WTC11 (cell line): ENCODE measurements around the gene SEC14L6. TPM values are rescaled to one million over a fixed set of nuclear protein-coding genes. Genes with fewer than 3 reads are reported as not detected.

ENCODE experiments used
- ATAC-seq: fragments of 200-7000 bp; cut with Tn5 transposase; 2 replicates; pipeline ENCODE4 v1.10.0; 2021; ENCODE audit warnings: mild to moderate bottlenecking, moderate library complexity
- CTCF ChIA-PET: fragments of 300-600 bp; sonication (Branson Sonifier 250); formaldehyde crosslinking; loops from one replicate; lab custom pipeline; 2021; ENCODE audit warnings: antibody characterized with exemption; lab: Charles Lee
- POLR2A ChIA-PET: fragments of 350-600 bp; sonication (Branson Sonifier 250); formaldehyde crosslinking; loops from one replicate; lab custom pipeline; 2021; ENCODE audit warnings: antibody characterized with exemption; lab: Charles Lee
- DNase-seq: peaks from one replicate; pipeline ENCODE4 v3.0.0; 2021; ENCODE audit warnings: low spot score
- H3K27ac Mint-ChIP-seq: 2 replicates; pipeline ENCODE4 v1.8.0; 2021; ENCODE audit warnings: mixed read lengths
- H3K27me3 Mint-ChIP-seq: 2 replicates; pipeline ENCODE4 v1.8.0; 2021; ENCODE audit warnings: low read depth, mild to moderate bottlenecking, moderate library complexity, mixed read lengths
- H3K36me3 Mint-ChIP-seq: 2 replicates; pipeline ENCODE4 v1.8.0; 2021; ENCODE audit warnings: mixed read lengths
- H3K4me1 Mint-ChIP-seq: 2 replicates; pipeline ENCODE4 v1.8.0; 2022; ENCODE audit warnings: mixed read lengths
- H3K4me3 Mint-ChIP-seq: 2 replicates; pipeline ENCODE4 v1.8.0; 2021; ENCODE audit warnings: mild to moderate bottlenecking, moderate library complexity, mixed read lengths
- H3K9me3 Mint-ChIP-seq: 2 replicates; pipeline ENCODE4 v1.8.0; 2021; ENCODE audit warnings: mixed read lengths
- CREM ChIP-seq: sonication (generic); formaldehyde crosslinking; IDR thresholded peaks from 2 replicates; pipeline ENCODE4 v1.8.1; 2022; ENCODE audit warnings: mild to moderate bottlenecking, missing genetic modification reagents, moderate library complexity
- GRHL2 ChIP-seq: fragments of 250-450 bp; sonication (Bioruptor Pico); IDR thresholded peaks from 2 replicates; pipeline ENCODE4 v1.8.0; 2022; ENCODE audit warnings: mild to moderate bottlenecking, moderate library complexity; ENCODE audit not compliant: insufficient replicate concordance, severe bottlenecking
- RELA ChIP-seq: sonication (generic); formaldehyde crosslinking; IDR thresholded peaks from 2 replicates; pipeline ENCODE4 v1.8.1; 2022; ENCODE audit warnings: missing genetic modification reagents, mild to moderate bottlenecking, borderline replicate concordance
- TCF7 ChIP-seq: sonication (generic); formaldehyde crosslinking; IDR thresholded peaks from 2 replicates; pipeline ENCODE4 v1.8.0; 2022; ENCODE audit warnings: mild to moderate bottlenecking, low read depth, missing genetic modification reagents, moderate library complexity
- ZNF138 ChIP-seq: sonication (generic); formaldehyde crosslinking; conservative IDR thresholded peaks from 2 replicates; pipeline ENCODE4 v1.8.1; 2022; ENCODE audit warnings: mild to moderate bottlenecking, moderate library complexity, missing genetic modification reagents
- ZNF263 ChIP-seq: sonication (generic); formaldehyde crosslinking; IDR thresholded peaks from 2 replicates; pipeline ENCODE4 v1.8.1; 2022; ENCODE audit warnings: low read depth, mild to moderate bottlenecking, moderate library complexity, missing genetic modification reagents
- ZNF317 ChIP-seq: sonication (generic); formaldehyde crosslinking; IDR thresholded peaks from 2 replicates; pipeline ENCODE4 v1.8.1; 2023; ENCODE audit warnings: low read depth, mild to moderate bottlenecking, moderate library complexity, missing genetic modification reagents, borderline replicate concordance
- ZNF671 ChIP-seq: fragments of 250-450 bp; sonication (Bioruptor Pico); IDR thresholded peaks from 2 replicates; pipeline ENCODE4 v1.8.0; 2021; ENCODE audit warnings: mild to moderate bottlenecking
- total RNA-seq: library from RNA; stranded (reverse); gene quantifications from 3 replicates; pipeline ENCODE4 v1.2.3, GENCODE V29; 2021
- TF ChIP-seq, protein P1 (sequence below): fragments of 250-450 bp; sonication (Bioruptor Pico); IDR thresholded peaks from 2 replicates; pipeline ENCODE4 v1.9.0; 2021; ENCODE audit warnings: moderate library complexity, mild to moderate bottlenecking, inconsistent platforms, borderline replicate concordance
- TF ChIP-seq, protein P2 (sequence below): sonication (generic); formaldehyde crosslinking; IDR thresholded peaks from 2 replicates; pipeline ENCODE4 v1.8.1; 2022; ENCODE audit warnings: missing genetic modification reagents, borderline replicate concordance
- TF ChIP-seq, protein P3 (sequence below): sonication (generic); formaldehyde crosslinking; IDR thresholded peaks from 2 replicates; pipeline ENCODE4 v1.8.0; 2022; ENCODE audit warnings: mild to moderate bottlenecking, missing genetic modification reagents
- TF ChIP-seq, protein P4 (sequence below): fragments of 250-450 bp; sonication (Bioruptor Pico); IDR thresholded peaks from 2 replicates; pipeline ENCODE4 v1.9.0; 2021; ENCODE audit warnings: mild to moderate bottlenecking
- TF ChIP-seq, protein P5 (sequence below): fragments of 250-450 bp; sonication (Bioruptor Pico); IDR thresholded peaks from 2 replicates; pipeline ENCODE4 v1.8.0; 2021; ENCODE audit warnings: mild to moderate bottlenecking
- TF ChIP-seq, protein P6 (sequence below): sonication (generic); formaldehyde crosslinking; IDR thresholded peaks from 2 replicates; pipeline ENCODE4 v1.8.0; 2023; ENCODE audit warnings: missing genetic modification reagents
- TF ChIP-seq, protein P7 (sequence below): sonication (generic); formaldehyde crosslinking; IDR thresholded peaks from 2 replicates; pipeline ENCODE4 v1.8.1; 2022; ENCODE audit warnings: low read depth, missing genetic modification reagents, borderline replicate concordance
- TF ChIP-seq, protein P8 (sequence below): sonication (generic); formaldehyde crosslinking; IDR thresholded peaks from 2 replicates; pipeline ENCODE4 v1.8.0; 2022; ENCODE audit warnings: missing genetic modification reagents
- TF ChIP-seq, protein P9 (sequence below): sonication (generic); formaldehyde crosslinking; IDR thresholded peaks from 2 replicates; pipeline ENCODE4 v1.8.0; 2023; ENCODE audit warnings: mild to moderate bottlenecking, missing genetic modification reagents

Gene SEC14L6
- total RNA-seq, 1 experiment from 2014 or later: 1.6 TPM

DNA sequence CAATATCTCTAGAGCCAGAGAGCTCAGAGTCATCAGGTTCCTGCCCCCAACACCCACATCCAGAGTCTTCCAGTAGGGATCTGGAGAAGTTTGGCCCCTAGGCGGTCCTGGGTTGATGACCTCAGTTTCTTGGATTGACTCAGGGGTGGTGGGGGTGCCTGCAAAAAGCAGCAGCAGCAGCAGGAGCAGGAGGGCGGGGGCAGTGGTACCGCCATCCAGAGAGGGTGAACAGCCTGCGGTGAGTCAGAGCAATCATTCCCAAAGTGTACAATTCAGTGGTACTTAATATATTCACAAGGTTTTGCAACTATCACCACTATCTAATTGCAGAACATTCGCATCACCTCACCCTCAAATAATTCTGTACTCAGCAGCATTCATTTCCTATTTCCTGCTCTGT is 64.8 kb downstream of the SEC14L6 start:
- TF ChIP-seq ZNF263 (CRISPR knock-in tag) (no peak), TCF7 (no peak), RELA (CRISPR knock-in tag) (no peak)
- TF ChIP-seq, protein P1, sequence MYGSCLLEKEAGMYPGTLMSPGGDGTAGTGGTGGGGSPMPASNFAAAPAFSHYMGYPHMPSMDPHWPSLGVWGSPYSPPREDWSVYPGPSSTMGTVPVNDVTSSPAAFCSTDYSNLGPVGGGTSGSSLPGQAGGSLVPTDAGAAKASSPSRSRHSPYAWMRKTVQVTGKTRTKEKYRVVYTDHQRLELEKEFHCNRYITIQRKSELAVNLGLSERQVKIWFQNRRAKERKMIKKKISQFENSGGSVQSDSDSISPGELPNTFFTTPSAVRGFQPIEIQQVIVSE (CRISPR knock-in tag): no peak
- TF ChIP-seq, protein P2, sequence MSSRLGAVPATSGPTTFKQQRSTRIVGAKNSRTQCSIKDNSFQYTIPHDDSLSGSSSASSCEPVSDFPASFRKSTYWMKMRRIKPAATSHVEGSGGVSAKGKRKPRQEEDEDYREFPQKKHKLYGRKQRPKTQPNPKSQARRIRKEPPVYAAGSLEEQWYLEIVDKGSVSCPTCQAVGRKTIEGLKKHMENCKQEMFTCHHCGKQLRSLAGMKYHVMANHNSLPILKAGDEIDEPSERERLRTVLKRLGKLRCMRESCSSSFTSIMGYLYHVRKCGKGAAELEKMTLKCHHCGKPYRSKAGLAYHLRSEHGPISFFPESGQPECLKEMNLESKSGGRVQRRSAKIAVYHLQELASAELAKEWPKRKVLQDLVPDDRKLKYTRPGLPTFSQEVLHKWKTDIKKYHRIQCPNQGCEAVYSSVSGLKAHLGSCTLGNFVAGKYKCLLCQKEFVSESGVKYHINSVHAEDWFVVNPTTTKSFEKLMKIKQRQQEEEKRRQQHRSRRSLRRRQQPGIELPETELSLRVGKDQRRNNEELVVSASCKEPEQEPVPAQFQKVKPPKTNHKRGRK (CRISPR knock-in tag): no peak
- TF ChIP-seq, protein P3, sequence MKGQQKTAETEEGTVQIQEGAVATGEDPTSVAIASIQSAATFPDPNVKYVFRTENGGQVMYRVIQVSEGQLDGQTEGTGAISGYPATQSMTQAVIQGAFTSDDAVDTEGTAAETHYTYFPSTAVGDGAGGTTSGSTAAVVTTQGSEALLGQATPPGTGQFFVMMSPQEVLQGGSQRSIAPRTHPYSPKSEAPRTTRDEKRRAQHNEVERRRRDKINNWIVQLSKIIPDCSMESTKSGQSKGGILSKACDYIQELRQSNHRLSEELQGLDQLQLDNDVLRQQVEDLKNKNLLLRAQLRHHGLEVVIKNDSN (CRISPR knock-in tag): no peak
- POLR2A ChIA-PET: no interaction called here
- ATAC-seq (no peak), DNase-seq (no peak)
- Mint-ChIP-seq H3K27me3 (peaks cover 5% of the 10 kb centered on the region; the same call in 1 of the 2 replicates), H3K9me3 (no peaks in the 10 kb centered on the region), H3K4me3 (no peak overlapping the region), H3K27ac (no peak overlapping the region), H3K36me3 (no peaks in the 10 kb centered on the region), H3K4me1 (no peaks in the 10 kb centered on the region)
- CTCF ChIA-PET: no interaction called here

DNA sequence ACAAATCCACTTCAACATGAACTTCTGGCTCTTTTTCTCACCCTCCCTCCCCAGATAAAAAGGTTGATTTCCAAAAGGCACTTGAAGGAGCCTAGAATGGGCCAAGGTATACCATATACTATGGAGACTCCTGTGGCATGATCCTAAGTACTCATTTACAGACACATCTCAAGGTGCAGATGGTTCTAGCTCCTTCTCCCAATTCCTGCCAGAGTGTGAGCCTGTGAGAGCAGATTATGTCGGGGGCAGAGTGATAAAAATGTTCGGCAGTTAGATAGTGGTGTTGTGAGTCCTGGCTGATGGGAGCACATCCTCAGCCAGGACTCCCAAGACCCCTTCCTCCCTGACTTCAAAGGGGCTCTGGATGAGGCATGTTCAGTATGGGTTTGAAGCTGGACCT is 66.6 kb downstream of the SEC14L6 start:
- Mint-ChIP-seq H3K36me3 (no peaks in the 10 kb centered on the region), H3K27me3 (peaks cover 5% of the 10 kb centered on the region; the same call in 1 of the 2 replicates), H3K4me3 (no peak overlapping the region), H3K27ac (no peak overlapping the region), H3K4me1 (peaks cover 5% of the 10 kb centered on the region), H3K9me3 (no peaks in the 10 kb centered on the region)
- ChIA-PET CTCF (interaction anchor here (1.2 to 2.3 kb wide), 2 partner anchors 35 to 192 kb away, joined by 5 to 9 read pairs; no protein-coding TSS in a partner anchor), POLR2A (interaction anchor here (0.6 kb wide), 1 partner anchor 33 kb away, joined by 6 read pairs; no protein-coding TSS in a partner anchor)
- ATAC-seq: no peak
- no peak for DNase-seq
- TF ChIP-seq, protein P4, sequence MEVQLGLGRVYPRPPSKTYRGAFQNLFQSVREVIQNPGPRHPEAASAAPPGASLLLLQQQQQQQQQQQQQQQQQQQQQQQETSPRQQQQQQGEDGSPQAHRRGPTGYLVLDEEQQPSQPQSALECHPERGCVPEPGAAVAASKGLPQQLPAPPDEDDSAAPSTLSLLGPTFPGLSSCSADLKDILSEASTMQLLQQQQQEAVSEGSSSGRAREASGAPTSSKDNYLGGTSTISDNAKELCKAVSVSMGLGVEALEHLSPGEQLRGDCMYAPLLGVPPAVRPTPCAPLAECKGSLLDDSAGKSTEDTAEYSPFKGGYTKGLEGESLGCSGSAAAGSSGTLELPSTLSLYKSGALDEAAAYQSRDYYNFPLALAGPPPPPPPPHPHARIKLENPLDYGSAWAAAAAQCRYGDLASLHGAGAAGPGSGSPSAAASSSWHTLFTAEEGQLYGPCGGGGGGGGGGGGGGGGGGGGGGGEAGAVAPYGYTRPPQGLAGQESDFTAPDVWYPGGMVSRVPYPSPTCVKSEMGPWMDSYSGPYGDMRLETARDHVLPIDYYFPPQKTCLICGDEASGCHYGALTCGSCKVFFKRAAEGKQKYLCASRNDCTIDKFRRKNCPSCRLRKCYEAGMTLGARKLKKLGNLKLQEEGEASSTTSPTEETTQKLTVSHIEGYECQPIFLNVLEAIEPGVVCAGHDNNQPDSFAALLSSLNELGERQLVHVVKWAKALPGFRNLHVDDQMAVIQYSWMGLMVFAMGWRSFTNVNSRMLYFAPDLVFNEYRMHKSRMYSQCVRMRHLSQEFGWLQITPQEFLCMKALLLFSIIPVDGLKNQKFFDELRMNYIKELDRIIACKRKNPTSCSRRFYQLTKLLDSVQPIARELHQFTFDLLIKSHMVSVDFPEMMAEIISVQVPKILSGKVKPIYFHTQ (CRISPR knock-in tag): no peak
- TF ChIP-seq, protein P5, sequence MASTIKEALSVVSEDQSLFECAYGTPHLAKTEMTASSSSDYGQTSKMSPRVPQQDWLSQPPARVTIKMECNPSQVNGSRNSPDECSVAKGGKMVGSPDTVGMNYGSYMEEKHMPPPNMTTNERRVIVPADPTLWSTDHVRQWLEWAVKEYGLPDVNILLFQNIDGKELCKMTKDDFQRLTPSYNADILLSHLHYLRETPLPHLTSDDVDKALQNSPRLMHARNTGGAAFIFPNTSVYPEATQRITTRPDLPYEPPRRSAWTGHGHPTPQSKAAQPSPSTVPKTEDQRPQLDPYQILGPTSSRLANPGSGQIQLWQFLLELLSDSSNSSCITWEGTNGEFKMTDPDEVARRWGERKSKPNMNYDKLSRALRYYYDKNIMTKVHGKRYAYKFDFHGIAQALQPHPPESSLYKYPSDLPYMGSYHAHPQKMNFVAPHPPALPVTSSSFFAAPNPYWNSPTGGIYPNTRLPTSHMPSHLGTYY (CRISPR knock-in tag): no peak
- TF ChIP-seq ZNF263 (CRISPR knock-in tag): no peak
- TF ChIP-seq CREM (CRISPR knock-in tag): no peak
- TF ChIP-seq, protein P6, sequence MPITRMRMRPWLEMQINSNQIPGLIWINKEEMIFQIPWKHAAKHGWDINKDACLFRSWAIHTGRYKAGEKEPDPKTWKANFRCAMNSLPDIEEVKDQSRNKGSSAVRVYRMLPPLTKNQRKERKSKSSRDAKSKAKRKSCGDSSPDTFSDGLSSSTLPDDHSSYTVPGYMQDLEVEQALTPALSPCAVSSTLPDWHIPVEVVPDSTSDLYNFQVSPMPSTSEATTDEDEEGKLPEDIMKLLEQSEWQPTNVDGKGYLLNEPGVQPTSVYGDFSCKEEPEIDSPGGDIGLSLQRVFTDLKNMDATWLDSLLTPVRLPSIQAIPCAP: no peak
- no peak for TF ChIP-seq ZNF317
- TF ChIP-seq GRHL2 (CRISPR knock-in tag): no peak
- TF ChIP-seq ZNF138 (CRISPR knock-in tag): no peak
- TF ChIP-seq, protein P7, sequence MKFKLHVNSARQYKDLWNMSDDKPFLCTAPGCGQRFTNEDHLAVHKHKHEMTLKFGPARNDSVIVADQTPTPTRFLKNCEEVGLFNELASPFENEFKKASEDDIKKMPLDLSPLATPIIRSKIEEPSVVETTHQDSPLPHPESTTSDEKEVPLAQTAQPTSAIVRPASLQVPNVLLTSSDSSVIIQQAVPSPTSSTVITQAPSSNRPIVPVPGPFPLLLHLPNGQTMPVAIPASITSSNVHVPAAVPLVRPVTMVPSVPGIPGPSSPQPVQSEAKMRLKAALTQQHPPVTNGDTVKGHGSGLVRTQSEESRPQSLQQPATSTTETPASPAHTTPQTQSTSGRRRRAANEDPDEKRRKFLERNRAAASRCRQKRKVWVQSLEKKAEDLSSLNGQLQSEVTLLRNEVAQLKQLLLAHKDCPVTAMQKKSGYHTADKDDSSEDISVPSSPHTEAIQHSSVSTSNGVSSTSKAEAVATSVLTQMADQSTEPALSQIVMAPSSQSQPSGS (CRISPR knock-in tag): no peak
- TF ChIP-seq, protein P8, sequence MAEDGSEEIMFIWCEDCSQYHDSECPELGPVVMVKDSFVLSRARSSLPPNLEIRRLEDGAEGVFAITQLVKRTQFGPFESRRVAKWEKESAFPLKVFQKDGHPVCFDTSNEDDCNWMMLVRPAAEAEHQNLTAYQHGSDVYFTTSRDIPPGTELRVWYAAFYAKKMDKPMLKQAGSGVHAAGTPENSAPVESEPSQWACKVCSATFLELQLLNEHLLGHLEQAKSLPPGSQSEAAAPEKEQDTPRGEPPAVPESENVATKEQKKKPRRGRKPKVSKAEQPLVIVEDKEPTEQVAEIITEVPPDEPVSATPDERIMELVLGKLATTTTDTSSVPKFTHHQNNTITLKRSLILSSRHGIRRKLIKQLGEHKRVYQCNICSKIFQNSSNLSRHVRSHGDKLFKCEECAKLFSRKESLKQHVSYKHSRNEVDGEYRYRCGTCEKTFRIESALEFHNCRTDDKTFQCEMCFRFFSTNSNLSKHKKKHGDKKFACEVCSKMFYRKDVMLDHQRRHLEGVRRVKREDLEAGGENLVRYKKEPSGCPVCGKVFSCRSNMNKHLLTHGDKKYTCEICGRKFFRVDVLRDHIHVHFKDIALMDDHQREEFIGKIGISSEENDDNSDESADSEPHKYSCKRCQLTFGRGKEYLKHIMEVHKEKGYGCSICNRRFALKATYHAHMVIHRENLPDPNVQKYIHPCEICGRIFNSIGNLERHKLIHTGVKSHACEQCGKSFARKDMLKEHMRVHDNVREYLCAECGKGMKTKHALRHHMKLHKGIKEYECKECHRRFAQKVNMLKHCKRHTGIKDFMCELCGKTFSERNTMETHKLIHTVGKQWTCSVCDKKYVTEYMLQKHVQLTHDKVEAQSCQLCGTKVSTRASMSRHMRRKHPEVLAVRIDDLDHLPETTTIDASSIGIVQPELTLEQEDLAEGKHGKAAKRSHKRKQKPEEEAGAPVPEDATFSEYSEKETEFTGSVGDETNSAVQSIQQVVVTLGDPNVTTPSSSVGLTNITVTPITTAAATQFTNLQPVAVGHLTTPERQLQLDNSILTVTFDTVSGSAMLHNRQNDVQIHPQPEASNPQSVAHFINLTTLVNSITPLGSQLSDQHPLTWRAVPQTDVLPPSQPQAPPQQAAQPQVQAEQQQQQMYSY: no peak
- no peak for TF ChIP-seq TCF7
- TF ChIP-seq, protein P9, sequence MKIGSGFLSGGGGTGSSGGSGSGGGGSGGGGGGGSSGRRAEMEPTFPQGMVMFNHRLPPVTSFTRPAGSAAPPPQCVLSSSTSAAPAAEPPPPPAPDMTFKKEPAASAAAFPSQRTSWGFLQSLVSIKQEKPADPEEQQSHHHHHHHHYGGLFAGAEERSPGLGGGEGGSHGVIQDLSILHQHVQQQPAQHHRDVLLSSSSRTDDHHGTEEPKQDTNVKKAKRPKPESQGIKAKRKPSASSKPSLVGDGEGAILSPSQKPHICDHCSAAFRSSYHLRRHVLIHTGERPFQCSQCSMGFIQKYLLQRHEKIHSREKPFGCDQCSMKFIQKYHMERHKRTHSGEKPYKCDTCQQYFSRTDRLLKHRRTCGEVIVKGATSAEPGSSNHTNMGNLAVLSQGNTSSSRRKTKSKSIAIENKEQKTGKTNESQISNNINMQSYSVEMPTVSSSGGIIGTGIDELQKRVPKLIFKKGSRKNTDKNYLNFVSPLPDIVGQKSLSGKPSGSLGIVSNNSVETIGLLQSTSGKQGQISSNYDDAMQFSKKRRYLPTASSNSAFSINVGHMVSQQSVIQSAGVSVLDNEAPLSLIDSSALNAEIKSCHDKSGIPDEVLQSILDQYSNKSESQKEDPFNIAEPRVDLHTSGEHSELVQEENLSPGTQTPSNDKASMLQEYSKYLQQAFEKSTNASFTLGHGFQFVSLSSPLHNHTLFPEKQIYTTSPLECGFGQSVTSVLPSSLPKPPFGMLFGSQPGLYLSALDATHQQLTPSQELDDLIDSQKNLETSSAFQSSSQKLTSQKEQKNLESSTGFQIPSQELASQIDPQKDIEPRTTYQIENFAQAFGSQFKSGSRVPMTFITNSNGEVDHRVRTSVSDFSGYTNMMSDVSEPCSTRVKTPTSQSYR: no peak
- TF ChIP-seq ZNF671 (CRISPR knock-in tag): no peak
